Measurements from ENCODE around the gene KCTD3.

Gene KCTD3

DNA sequence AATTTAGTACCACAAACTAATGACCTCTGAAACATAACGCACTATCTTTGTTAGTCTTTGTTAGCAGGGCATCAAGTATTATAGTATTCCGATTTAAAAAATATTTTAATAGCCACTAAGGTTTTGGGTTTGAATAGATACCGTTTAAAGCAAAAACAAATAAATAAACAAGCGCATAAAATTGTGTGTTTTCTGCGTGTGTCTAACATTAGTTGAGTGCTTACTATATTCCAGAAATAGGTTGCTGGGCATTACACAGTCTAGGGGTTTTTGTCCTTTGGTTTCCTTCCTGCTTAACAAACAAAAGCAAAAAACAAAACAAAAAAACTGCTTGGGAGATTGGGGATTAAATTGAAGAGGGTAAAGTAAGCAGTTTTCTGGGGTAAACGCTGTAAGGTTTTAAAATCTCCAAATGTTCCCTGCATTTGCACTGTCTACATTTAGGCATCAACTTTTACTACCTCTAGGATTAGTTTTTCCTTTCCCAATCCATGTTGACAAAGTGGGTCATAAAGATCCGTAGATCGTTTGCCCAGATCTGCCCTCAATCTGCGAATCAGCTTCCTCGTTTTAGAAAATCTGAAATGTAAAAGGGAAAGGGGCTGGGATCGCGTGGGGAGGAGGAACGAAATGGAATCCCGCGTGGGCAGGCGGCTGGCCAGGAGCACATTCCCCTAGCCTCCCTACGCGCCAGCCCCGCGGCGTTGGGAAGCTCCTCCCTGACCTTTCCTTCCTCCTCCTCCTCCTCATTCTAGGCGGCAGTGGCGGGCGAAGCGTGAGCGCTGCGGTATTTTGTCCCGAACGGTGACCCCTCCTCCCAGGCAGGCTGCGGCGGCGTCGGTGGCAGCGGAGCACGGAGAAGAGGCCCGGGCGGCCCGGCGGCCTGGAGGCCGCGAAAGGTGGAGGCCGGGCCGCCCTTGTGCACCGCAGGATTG lies at the start of gene KCTD3:
TSS of gene KCTD3 (plus strand) at position 749 of the 935 bp plus-strand sequence. CDS start 382 bp downstream, outside the sequence.
- CTCF ChIA-PET = no interaction called here
- no peaks in the 10 kb centered on the region for H3K9me3 Mint-ChIP-seq
- peak; percentile 68 for DNase-seq
- peaks cover 6% of the 10 kb centered on the region for H3K27me3 Mint-ChIP-seq
- peaks cover 25% of the 10 kb centered on the region for H3K4me1 Mint-ChIP-seq
- H3K4me3 Mint-ChIP-seq = peak within 1 kb of the TSS; percentile 94
- peak within 1 kb of the TSS; percentile 80 for H3K27ac Mint-ChIP-seq
- H3K36me3 Mint-ChIP-seq = no peaks in the 10 kb centered on the region

DNA sequence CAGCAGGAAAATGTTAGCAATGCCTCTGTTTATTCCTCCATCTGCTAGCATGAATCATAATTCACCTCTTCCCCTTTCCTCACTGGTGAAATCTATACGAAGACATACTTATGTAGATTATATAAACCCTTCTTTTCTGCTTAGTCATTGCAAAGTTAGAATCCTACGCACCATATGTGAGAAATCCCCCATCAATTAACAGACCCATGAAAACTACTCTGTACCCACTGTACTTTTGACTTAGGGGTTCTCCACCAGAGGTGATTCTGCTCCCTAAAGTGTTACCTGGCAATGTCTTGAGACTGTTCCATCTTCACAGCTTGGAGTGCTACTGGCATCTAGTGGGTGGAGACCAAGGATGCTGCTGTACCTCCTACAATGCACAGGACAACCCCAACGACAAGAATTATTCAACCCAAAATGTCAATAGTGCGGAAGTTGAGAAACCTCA lies 49.6 kb upstream of the KCTD3 start:
- CTCF ChIA-PET = no interaction called here
- no peaks in the 10 kb centered on the region for H3K36me3 Mint-ChIP-seq
- no peak for DNase-seq
- no peak overlapping the region for H3K4me3 Mint-ChIP-seq
- no peaks in the 10 kb centered on the region for H3K9me3 Mint-ChIP-seq
- H3K27ac Mint-ChIP-seq = no peak overlapping the region
- no peaks in the 10 kb centered on the region for H3K4me1 Mint-ChIP-seq
- no peaks in the 10 kb centered on the region for H3K27me3 Mint-ChIP-seq

DNA sequence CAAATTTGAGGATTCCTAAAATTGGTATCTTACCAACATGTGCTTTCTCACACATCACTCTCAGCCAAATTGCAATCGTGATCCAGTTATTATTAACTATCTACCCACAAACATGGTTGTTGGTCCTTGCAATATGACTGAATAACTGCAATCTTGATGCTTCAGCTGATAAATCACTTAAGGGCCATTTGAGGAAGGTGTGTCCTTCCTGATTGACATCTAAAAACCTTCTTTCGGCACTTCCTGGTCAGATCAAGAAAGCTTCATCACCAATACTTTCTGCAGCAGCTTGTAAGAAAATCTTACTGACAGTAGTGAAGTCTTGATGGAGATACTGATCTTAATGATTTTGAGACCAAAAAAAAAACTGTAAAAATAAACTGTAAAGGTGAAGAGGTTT lies 48.5 kb upstream of the KCTD3 start:
- CTCF ChIA-PET = interaction anchor here (1.0 kb wide), 1 partner anchor 9 kb away, joined by 3 read pairs; no protein-coding TSS in a partner anchor
- no peak overlapping the region for H3K4me3 Mint-ChIP-seq
- H3K27me3 Mint-ChIP-seq = no peaks in the 10 kb centered on the region
- no peaks in the 10 kb centered on the region for H3K36me3 Mint-ChIP-seq
- no peaks in the 10 kb centered on the region for H3K4me1 Mint-ChIP-seq
- H3K27ac Mint-ChIP-seq = no peak overlapping the region
- no peaks in the 10 kb centered on the region for H3K9me3 Mint-ChIP-seq
- DNase-seq = no peak

DNA sequence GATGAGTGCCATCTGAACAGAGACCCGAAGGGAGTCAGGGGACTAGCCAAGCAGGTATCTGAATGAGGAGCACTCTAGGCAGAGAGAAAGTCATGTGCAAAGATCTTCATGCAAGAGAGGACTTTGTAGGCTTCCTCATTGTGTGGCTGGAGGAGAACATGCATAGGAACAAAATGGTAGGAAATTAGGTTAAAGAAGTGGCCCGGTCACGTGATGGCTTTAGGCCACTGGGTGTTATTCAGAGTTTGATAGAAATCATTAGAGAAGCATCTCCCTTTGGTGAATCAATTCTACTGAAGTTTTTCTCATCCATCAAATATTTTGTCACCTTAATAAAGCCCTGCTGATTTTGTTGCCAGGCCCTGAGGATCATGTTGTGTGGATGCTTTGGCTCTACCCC lies 45.8 kb upstream of the KCTD3 start:
- no peak for DNase-seq
- CTCF ChIA-PET = no interaction called here
- H3K27me3 Mint-ChIP-seq = no peaks in the 10 kb centered on the region
- H3K9me3 Mint-ChIP-seq = no peaks in the 10 kb centered on the region
- no peaks in the 10 kb centered on the region for H3K36me3 Mint-ChIP-seq
- H3K27ac Mint-ChIP-seq = no peak overlapping the region
- H3K4me1 Mint-ChIP-seq = no peaks in the 10 kb centered on the region
- no peak overlapping the region for H3K4me3 Mint-ChIP-seq

DNA sequence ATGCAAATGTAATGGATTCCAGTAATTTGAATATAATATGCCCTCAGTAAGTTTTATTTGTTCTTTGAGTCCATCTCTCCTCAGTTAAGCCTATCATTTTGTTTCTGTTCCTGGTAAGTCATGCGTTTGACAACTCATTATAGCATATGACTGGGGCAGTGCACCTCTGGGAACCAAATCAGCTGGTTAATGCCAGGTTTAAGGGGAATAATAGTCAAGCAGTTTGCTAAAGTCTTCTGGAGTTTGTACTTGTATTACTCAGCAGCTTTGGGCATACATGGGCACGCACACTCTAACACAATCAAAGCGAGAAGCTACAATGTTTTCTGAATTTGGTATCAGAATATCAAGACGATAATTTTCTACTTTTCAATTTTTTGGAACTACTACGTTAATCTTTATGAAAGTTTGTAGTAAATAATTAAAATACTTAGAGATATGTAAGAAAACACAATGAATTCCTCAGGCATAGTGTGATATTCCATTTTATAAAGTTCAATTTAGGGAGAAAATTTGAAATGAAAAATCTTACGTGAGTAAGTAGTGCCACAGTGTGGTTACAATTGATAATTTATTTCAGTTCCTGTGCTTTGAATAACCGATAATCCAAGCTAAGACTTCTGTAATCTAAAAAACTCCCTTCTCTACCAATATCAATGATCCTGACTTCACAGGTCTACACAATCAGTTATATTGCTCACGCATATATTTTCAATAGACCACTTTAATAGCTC lies 43.8 kb upstream of the KCTD3 start:
- Mint-ChIP-seq H3K4me3 (no peak overlapping the region), H3K4me1 (no peaks in the 10 kb centered on the region), H3K36me3 (no peaks in the 10 kb centered on the region), H3K27ac (no peak overlapping the region), H3K27me3 (no peaks in the 10 kb centered on the region), H3K9me3 (no peaks in the 10 kb centered on the region)
- DNase-seq = no peak
- CTCF ChIA-PET = interaction anchor here (0.6 to 1.0 kb wide), 4 partner anchors 20 to 896 kb away, joined by 3 to 5 read pairs (median 4); no protein-coding TSS in a partner anchor

DNA sequence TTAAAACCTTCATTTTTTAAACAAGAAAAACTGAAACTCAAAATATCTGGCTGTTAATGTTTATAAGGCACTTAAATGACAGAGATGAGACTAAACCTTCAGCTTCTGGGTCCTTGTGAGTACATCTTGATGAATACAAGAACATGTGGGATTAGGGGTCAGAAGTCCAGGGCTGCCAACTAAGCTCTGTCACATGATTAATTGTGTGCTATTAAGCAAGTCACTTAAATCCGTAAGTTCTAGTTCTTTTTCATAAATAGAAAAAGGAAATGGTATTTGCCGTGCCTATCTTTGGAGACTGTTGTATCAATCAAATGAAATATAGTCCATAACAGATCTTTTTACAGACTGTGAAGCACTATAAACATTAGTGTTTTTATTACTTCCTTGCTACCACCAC lies 43.2 kb upstream of the KCTD3 start:
- Mint-ChIP-seq H3K9me3 (no peaks in the 10 kb centered on the region), H3K4me1 (no peaks in the 10 kb centered on the region), H3K27me3 (no peaks in the 10 kb centered on the region), H3K27ac (no peak overlapping the region), H3K4me3 (no peak overlapping the region), H3K36me3 (no peaks in the 10 kb centered on the region)
- DNase-seq = no peak
- CTCF ChIA-PET = interaction anchor here (0.6 to 1.5 kb wide), 5 partner anchors 11 to 896 kb away, joined by 3 to 5 read pairs (median 4); no protein-coding TSS in a partner anchor

DNA sequence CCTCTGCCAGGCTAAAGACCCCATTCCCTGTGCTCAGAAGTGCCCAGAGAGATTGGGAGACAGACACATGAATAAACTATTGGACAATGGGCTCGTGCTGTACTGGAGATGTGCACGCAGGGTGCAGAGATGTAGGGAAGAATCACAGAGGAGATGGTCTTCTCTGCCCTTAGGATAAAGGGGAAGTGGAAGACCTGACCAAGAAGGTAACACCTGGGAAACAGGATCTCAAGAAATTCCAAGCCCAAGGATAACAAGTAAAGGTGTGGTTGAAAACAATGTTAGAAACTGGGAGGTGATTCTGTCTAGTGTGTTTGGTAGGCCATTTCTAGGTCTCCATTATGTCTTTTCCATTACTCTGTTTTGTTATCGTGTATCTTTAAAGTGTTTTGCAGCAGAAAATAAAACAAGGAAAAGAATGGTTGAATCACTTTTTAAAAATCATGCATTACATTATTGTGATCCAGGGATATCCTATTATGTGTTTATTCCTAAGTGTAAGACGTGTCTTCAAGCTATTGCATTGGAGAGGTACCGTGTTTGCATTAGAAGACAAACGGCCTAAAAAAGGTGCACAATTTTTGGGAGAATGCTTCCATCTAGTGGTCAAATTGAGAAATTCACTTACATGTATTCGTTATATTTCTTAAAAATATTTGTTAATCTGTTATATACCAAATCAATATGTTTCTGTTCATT lies 40.8 kb upstream of the KCTD3 start:
- Mint-ChIP-seq H3K4me3 (no peak overlapping the region), H3K27me3 (no peaks in the 10 kb centered on the region)

DNA sequence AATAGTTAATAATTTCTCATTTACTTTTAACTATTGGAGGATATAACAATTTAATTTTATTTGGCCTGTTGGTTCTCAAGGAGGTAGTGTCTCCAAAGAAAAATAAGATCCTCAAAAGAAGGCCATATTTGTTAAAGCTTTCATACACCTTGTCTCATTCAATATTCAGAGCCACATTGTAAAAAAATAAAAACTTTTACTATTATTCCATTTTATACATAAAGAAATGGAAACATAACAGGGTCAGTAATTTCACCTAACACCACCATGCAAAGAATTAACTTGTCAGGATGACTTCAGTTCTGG lies 40.3 kb upstream of the KCTD3 start:
- Mint-ChIP-seq H3K4me3 (no peak overlapping the region), H3K27me3 (no peaks in the 10 kb centered on the region), H3K9me3 (no peaks in the 10 kb centered on the region), H3K36me3 (no peaks in the 10 kb centered on the region), H3K27ac (no peak overlapping the region), H3K4me1 (peaks cover 3% of the 10 kb centered on the region)
- CTCF ChIA-PET = interaction anchor here (1.3 kb wide), 2 partner anchors 8 to 704 kb away, joined by 3 read pairs; no protein-coding TSS in a partner anchor
- DNase-seq = no peak

More for the DNA sequence above, 40.8 kb upstream of the KCTD3 start:
- DNase-seq = no peak
- CTCF ChIA-PET = interaction anchor here (1.3 kb wide), 1 partner anchor 703 kb away, joined by 3 read pairs; no protein-coding TSS in a partner anchor
- peaks cover 3% of the 10 kb centered on the region for H3K4me1 Mint-ChIP-seq
- no peaks in the 10 kb centered on the region for H3K9me3 Mint-ChIP-seq
- no peaks in the 10 kb centered on the region for H3K36me3 Mint-ChIP-seq
- no peak overlapping the region for H3K27ac Mint-ChIP-seq

DNA sequence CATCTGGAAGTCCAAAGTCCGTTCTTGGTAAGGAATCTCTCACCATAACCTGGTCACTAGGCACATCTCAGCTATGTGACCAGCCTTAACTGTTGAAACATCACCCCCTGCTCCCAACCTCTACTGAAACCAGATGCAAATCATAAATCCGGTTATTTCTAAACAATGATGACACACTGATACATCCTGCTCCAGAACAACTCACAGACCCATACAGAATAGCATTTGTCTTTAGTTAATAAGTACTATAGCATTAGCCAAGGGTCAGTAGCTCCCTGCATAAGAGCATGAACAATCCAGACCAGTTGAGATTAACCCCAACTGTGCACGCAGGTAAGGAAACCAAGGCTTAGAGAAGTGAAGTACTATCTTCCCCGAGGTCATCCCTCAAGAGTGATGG lies 38.0 kb upstream of the KCTD3 start:
- no peaks in the 10 kb centered on the region for H3K27me3 Mint-ChIP-seq
- H3K4me1 Mint-ChIP-seq = peaks cover 3% of the 10 kb centered on the region
- H3K9me3 Mint-ChIP-seq = no peaks in the 10 kb centered on the region
- H3K36me3 Mint-ChIP-seq = no peaks in the 10 kb centered on the region
- no peak overlapping the region for H3K4me3 Mint-ChIP-seq
- DNase-seq = no peak
- CTCF ChIA-PET = no interaction called here
- H3K27ac Mint-ChIP-seq = no peak overlapping the region

DNA sequence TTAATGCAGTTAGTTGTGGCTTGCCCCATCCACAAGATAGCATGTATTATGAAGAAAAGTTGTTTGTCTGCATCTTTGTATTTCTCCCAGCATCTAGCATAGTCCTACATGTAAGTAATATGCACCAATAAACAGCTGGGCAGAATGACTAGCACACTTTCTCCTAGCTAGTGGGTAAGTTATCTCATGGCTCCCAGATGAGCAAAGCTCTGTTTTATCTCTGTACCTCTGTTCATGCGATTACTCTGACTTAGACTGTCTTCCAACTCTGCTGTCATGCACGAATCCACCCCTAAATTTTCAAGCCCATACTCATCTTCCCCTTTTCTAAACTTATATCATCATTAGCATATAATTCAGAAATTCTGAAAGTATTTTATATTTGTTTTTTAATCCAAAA lies 37.5 kb upstream of the KCTD3 start:
- H3K4me3 Mint-ChIP-seq = no peak overlapping the region
- no peaks in the 10 kb centered on the region for H3K36me3 Mint-ChIP-seq
- H3K4me1 Mint-ChIP-seq = peaks cover 3% of the 10 kb centered on the region
- no peak for DNase-seq
- CTCF ChIA-PET = no interaction called here
- no peaks in the 10 kb centered on the region for H3K27me3 Mint-ChIP-seq
- no peaks in the 10 kb centered on the region for H3K9me3 Mint-ChIP-seq
- H3K27ac Mint-ChIP-seq = no peak overlapping the region

DNA sequence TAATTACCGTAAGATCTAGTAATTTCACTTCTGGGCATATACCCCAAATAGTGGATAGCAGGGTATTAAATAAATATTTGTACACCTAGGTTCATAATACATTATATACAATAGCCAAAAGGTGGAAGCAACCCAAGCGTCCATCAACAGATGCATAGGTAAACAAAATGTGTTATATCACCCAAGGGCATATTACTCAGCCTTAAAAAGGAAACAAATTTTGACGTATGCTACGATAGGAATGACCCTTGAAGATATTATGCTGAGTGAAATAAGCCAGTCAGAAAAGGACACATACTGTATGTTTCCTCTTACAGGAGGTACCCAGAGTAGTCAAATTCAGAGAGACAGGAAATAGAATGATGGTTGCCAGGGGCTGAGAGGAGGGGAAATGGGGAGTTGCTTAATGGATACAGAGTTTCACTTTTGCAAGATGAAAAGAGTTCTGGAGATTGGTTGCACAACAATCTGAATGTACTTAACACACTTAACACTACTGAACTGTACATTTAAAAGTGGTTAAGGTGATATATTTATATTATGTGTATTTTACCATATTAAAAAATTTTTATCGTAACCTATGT lies 36.6 kb upstream of the KCTD3 start:
- no peaks in the 10 kb centered on the region for H3K36me3 Mint-ChIP-seq
- no peak overlapping the region for H3K4me3 Mint-ChIP-seq
- DNase-seq = no peak
- peaks cover 4% of the 10 kb centered on the region for H3K27me3 Mint-ChIP-seq
- peaks cover 3% of the 10 kb centered on the region for H3K4me1 Mint-ChIP-seq
- no peaks in the 10 kb centered on the region for H3K9me3 Mint-ChIP-seq
- CTCF ChIA-PET = no interaction called here
- no peak overlapping the region for H3K27ac Mint-ChIP-seq

DNA sequence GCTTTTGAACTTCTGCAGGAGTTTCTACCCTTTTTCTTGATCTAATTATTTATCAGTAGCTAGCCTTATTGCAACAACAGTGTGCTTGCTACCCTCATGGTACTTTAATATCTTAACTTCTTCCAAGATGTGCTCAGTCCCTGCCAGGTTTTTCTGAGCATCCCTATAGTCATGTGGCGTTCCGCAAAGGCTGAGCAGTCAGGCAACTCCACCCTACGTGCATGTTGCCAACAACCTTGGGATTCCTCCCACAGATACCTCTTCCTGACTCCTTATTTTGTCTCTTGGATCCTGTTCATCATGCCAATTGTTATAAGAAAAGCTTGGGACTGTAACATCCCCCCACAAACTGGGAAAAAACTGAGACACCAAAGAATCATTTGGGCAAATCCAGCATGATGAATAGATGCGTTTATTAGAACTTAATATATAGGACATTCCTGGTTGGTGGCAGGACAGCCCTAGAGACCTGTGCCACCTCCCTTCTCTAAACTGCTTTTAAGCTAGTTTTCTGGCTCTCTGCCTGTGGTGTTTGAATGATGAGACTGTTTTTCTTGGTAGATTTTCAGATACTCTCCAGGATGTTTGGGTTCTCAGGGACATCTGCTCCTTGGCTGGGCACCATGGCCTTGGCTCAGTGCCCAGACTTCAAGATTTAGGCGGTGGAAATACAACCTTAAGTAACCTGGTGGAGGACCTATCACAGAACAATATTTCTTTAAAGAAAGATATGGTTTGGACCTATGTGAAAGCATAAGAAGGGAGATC lies 27.1 kb upstream of the KCTD3 start:
- no peaks in the 10 kb centered on the region for H3K36me3 Mint-ChIP-seq

DNA sequence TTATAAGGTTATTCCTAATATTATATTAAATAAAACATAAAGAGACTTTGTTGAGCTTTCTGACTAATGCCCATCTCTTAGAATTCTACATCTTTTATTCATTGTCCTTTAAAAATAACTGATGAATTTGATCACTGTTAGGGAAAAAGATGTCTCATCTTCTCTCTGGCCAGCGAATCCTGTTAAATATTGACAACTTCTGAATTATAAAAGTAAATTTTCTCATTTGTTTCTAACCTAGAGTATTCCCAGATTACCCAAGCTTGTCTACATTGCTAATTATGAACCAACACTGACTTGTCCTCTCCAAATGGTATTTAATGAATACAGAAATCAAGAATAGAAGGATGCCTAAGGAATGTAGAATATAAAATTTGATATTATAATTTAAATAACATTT lies 24.8 kb upstream of the KCTD3 start:
- H3K27ac Mint-ChIP-seq = no peak overlapping the region
- H3K27me3 Mint-ChIP-seq = no peaks in the 10 kb centered on the region

More for the DNA sequence above, 27.1 kb upstream of the KCTD3 start:
- DNase-seq = no peak
- Mint-ChIP-seq H3K9me3 (no peaks in the 10 kb centered on the region), H3K4me1 (peaks cover 11% of the 10 kb centered on the region), H3K4me3 (no peak overlapping the region), H3K27ac (no peak overlapping the region), H3K27me3 (peaks cover 4% of the 10 kb centered on the region)
- CTCF ChIA-PET = no interaction called here

More for the DNA sequence above, 24.8 kb upstream of the KCTD3 start:
- CTCF ChIA-PET = no interaction called here
- DNase-seq = no peak
- H3K9me3 Mint-ChIP-seq = no peaks in the 10 kb centered on the region
- H3K36me3 Mint-ChIP-seq = no peaks in the 10 kb centered on the region
- H3K4me3 Mint-ChIP-seq = no peak overlapping the region
- peaks cover 11% of the 10 kb centered on the region for H3K4me1 Mint-ChIP-seq
